ENCODE results near the gene PIGT.

DNA sequence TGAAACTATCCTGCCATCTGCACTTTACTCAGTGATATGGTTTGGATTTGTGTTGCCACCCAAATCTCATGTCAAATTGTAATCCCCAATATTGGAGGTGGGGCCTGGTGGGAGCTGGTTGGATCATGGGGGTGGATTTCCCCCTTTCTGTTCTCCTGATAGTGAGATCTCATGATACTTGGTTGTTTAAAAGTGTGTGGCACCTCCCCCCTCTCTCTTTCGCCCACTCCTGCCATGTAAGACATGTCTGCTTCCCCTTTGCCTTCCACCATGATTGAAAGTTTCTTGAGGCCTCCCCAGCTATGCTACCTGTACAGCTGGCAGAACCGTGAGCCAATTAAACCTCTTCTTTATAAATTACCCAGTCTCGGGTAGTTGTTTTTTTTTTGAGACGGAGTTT, 18.0 kb downstream of the PIGT start:
- TF ChIP-seq KDM5A (IDR thresholded peaks at IDR 0.05) (no peak), POLR2A (IDR thresholded peaks at IDR 0.05; ENCODE audit: low read length) (no peak), EP300 (IDR thresholded peaks at IDR 0.05) (no peak), MAZ (IDR thresholded peaks at IDR 0.05; ENCODE audit: borderline replicate concordance, low read depth, low read length) (no peak), CHD2 (IDR thresholded peaks at IDR 0.05; ENCODE audit: low read length, partially characterized antibody) (no peak), JUN (IDR thresholded peaks at IDR 0.05) (no peak), JUNB (IDR thresholded peaks at IDR 0.05) (no peak), MYC (IDR thresholded peaks at IDR 0.05; ENCODE audit: borderline replicate concordance, low read length) (no peak), RFX5 (IDR thresholded peaks at IDR 0.05) (no peak)
- TF ChIP-seq, protein P1, sequence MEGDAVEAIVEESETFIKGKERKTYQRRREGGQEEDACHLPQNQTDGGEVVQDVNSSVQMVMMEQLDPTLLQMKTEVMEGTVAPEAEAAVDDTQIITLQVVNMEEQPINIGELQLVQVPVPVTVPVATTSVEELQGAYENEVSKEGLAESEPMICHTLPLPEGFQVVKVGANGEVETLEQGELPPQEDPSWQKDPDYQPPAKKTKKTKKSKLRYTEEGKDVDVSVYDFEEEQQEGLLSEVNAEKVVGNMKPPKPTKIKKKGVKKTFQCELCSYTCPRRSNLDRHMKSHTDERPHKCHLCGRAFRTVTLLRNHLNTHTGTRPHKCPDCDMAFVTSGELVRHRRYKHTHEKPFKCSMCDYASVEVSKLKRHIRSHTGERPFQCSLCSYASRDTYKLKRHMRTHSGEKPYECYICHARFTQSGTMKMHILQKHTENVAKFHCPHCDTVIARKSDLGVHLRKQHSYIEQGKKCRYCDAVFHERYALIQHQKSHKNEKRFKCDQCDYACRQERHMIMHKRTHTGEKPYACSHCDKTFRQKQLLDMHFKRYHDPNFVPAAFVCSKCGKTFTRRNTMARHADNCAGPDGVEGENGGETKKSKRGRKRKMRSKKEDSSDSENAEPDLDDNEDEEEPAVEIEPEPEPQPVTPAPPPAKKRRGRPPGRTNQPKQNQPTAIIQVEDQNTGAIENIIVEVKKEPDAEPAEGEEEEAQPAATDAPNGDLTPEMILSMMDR (IDR thresholded peaks at IDR 0.05) = no peak

Measured in A549 (cell line).